Heart left ventricle (tissue), 16 donors: ENCODE results near the gene SRGAP1. TPM values are rescaled to one million over a fixed set of nuclear protein-coding genes. Genes with fewer than 3 reads are reported as not detected.
"Not testable (repeated sequence)": the region's sequence is repeated elsewhere in the genome, so short reads cannot be mapped to it uniquely, and the experiment has no call there.

ENCODE experiments used
- ATAC-seq, 4 donors: fragments of 200-7000 bp; cut with Tn5 transposase; one replicate each; pipeline ENCODE4 v1.9.1; 2020 to 2022; ENCODE audit warnings: moderate library complexity in 4 of 4, mild to moderate bottlenecking in 3 of 4, moderate number of reproducible peaks in 1 of 4
- DNase-seq, 5 donors: peaks; one replicate each; pipeline ENCODE4 v3.0.0-alpha.2; 2020
- H3K27ac ChIP-seq, 12 donors: fragments of 200-600 bp; sonication (generic) in 4 of 12; one replicate each; pipeline versions ENCODE4 v1.5.0 to v1.8.0; 2016 to 2022; ENCODE audit warnings: mild to moderate bottlenecking in 2 of 12
- H3K27me3 ChIP-seq, 9 donors: fragments of 200-600 bp; sonication (generic) in 2 of 9; one replicate each; pipeline versions ENCODE4 v1.5.1 to v1.8.0; 2016 to 2022; ENCODE audit warnings: mild to moderate bottlenecking in 3 of 9
- H3K36me3 ChIP-seq, 9 donors: fragments of 200-600 bp; sonication (generic) in 2 of 9; one replicate each; pipeline versions ENCODE4 v1.5.0 to v1.8.0; 2018 to 2022; ENCODE audit warnings: mild to moderate bottlenecking in 2 of 9
- H3K4me1 ChIP-seq, 12 donors: fragments of 200-600 bp; sonication (generic) in 4 of 12; one replicate each; pipeline versions ENCODE4 v1.5.0 to v1.8.0; 2016 to 2022; ENCODE audit warnings: mild to moderate bottlenecking in 3 of 12
- H3K4me3 ChIP-seq, 12 donors: fragments of 200-600 bp; sonication (generic) in 4 of 12; one replicate each; pipeline versions ENCODE4 v1.5.0 to v1.8.0; 2017 to 2022; ENCODE audit warnings: mild to moderate bottlenecking in 9 of 12, moderate library complexity in 4 of 12
- H3K9me3 ChIP-seq, 12 donors: fragments of 200-600 bp; sonication (generic) in 4 of 12; one replicate each; pipeline versions ENCODE4 v1.5.0 to v1.8.0; 2016 to 2022; ENCODE audit warnings: mild to moderate bottlenecking in 1 of 12
- CTCF ChIP-seq, 12 donors: fragments of 200-600 bp; sonication (generic) in 4 of 12; IDR thresholded peaks; one replicate each; pipeline versions ENCODE4 v1.5.0 to v1.8.0; 2018 to 2022; ENCODE audit warnings: antibody characterized with exemption in 12 of 12, mild to moderate bottlenecking in 5 of 12
- POLR2A ChIP-seq, 2 donors: fragments of 450-650 bp; IDR thresholded peaks; one replicate each; pipeline ENCODE4 v1.6.1; 2017; ENCODE audit warnings: antibody characterized with exemption in 2 of 2, mild to moderate bottlenecking in 2 of 2, moderate library complexity in 2 of 2
- WGBS, 4 donors: extraction: QIAGEN DNeasy Blood & Tissue Kit in 2 of 4; methylation state at CpG; one replicate each; pipeline versions ENCODE4 v1.1.5 to v1.1.7; 2013 to 2018; 5-methylcytosine and 5-hydroxymethylcytosine counted together
- intact Hi-C, 10 donors: fragments of 100-400 bp; cut with DNase I; formaldehyde crosslinking; loops; one replicate each; pipeline versions ENCODE4 v1.11.1 to v1.14.2; 2022
- polyA plus RNA-seq, 2 donors: library from polyadenylated mRNA; stranded (reverse); fragments of 200-250 nt; gene quantifications; one replicate each; pipeline ENCODE4 v1.2.3, GENCODE V29; 2013
- total RNA-seq, 9 donors: library from RNA; depleted of rRNA in 2 of 9; stranded (reverse); fragments of >200 nt in 2 of 9; fragmentation: NEBNext Ultra II Directional in 3 of 9; extraction: Animal tissue kit (Norgen Biotek cat#: 25700) in 3 of 9; gene quantifications; one replicate each; pipeline versions ENCODE4 v1.1.0 to v1.2.4, GENCODE V29; 2016 to 2023
- donor health status: ischemic (EF 13 %, LVEDD 7.1; RV severe dilation, severe dysfunction).
- donor health status: healthy with polysubstance abuse.
- donor health status: DM: no; HTN: yes; CAD: no.
- donor health status: DM: no; HTN: no; CAD: no.
- donor health status: ischemic (EF 25% LVEDD 6.9; RV normal size, moderate dysfunction).
- donor health status: ischemic (EF 25% LVEDD 5.7; RV mildly dilated, moderate dysfunction).
- donor health status: healthy.
- donor health status: DM: yes; HTN: yes; CAD: no.
- donor health status: ischemic (EF 35%, LVEDD 5.7; RV mildly dilated, moderate dysfunction).
- donor health status: nonischemic (EF 11% LVEDD 7.7; RV severe dilation, severe dysfunction).
- donor health status: DM: yes; HTN: yes; CAD: no.
- donor health status: PGD.
- donor health status: ischemic (EF 29% LVEDD 5.4; RV normal size, mild dysfunction).
- donor health status: nonischemic (EF 23%, LVEDD 6.1; RV moderate dilation, normal function).

SRGAP1 gene
- total and polyA plus RNA-seq, 11 donors: 1.3 to 10.6 (median 4.5) TPM

GRCh38 chr12:64070454-64070853 lies 226.0 kb downstream of the SRGAP1 start:
- ATAC-seq (no peak), DNase-seq (no peak)
- no peak overlapping the region for H3K27ac ChIP-seq
- peaks cover 0 to 19% (median 2%) of the 10 kb centered on the region in 9 donors for H3K36me3 ChIP-seq
- intact Hi-C loops: no loop called here
- H3K9me3 ChIP-seq: no peaks in the 10 kb centered on the region
- 45 to 51% (median 48%) methylated on average over 2 of the region's 2 CpGs for WGBS, 4 donors
- no peak overlapping the region for H3K4me3 ChIP-seq
- TF ChIP-seq CTCF (IDR thresholded peaks at IDR 0.05) (no peak), POLR2A (IDR thresholded peaks at IDR 0.05) (no peak)
- H3K27me3 ChIP-seq: no peaks in the 10 kb centered on the region
- H3K4me1 ChIP-seq: peaks cover 0 to 7% (median 0%) of the 10 kb centered on the region in 12 donors

GRCh38 chr12:64072916-64073575 lies 228.5 kb downstream of the SRGAP1 start:
- Histone ChIP-seq H3K9me3 (no peaks in the 10 kb centered on the region), H3K27me3 (no peaks in the 10 kb centered on the region), H3K36me3 (peaks cover 0 to 6% (median 0%) of the 10 kb centered on the region in 9 donors), H3K4me1 (peaks cover 0 to 7% (median 0%) of the 10 kb centered on the region in 12 donors), H3K27ac (no peak overlapping the region), H3K4me3 (no peak overlapping the region)
- DNase-seq (no peak), ATAC-seq (no peak)
- no peak for TF ChIP-seq POLR2A (IDR thresholded peaks at IDR 0.05)
- TF ChIP-seq CTCF (IDR thresholded peaks at IDR 0.05): no peak
- WGBS, 4 donors: 85 to 91% (median 89%) methylated on average over 5 of the region's 5 CpGs
- intact Hi-C loops: no loop called here

GRCh38 chr12:64076565-64076964 lies 232.1 kb downstream of the SRGAP1 start:
- 95 to 99% (median 96%) methylated on average over 9 of the region's 9 CpGs for WGBS, 4 donors
- H3K27me3 ChIP-seq, H3K9me3 ChIP-seq, H3K4me3 ChIP-seq, DNase-seq, H3K27ac ChIP-seq, intact Hi-C loops, ATAC-seq: not testable (repeated sequence)
- Histone ChIP-seq H3K4me1 (peaks cover 0 to 15% (median 0%) of the 10 kb centered on the region in 12 donors), H3K36me3 (peaks cover 0 to 20% (median 4%) of the 10 kb centered on the region in 9 donors)

- intact Hi-C loops: no loop called here
- H3K27me3 ChIP-seq: no peaks in the 10 kb centered on the region
- no peak overlapping the region for H3K27ac ChIP-seq
- H3K9me3 ChIP-seq: no peaks in the 10 kb centered on the region
- ATAC-seq: no peak
- H3K4me3 ChIP-seq: no peak overlapping the region
- TF ChIP-seq CTCF (IDR thresholded peaks at IDR 0.05): peak in 7 of 12 donors; percentile 13 to 31 (median 20)
- no peak for TF ChIP-seq POLR2A (IDR thresholded peaks at IDR 0.05)
- no peak for DNase-seq
- H3K4me1 ChIP-seq: peaks cover 0 to 27% (median 8%) of the 10 kb centered on the region in 12 donors
- H3K36me3 ChIP-seq: peaks cover 0 to 17% (median 4%) of the 10 kb centered on the region in 9 donors
Measured at GRCh38 chr12:64077922-64078321, 233.4 kb downstream of the SRGAP1 start.
